Measurements from ENCODE around the gene CFAP74.

DNA sequence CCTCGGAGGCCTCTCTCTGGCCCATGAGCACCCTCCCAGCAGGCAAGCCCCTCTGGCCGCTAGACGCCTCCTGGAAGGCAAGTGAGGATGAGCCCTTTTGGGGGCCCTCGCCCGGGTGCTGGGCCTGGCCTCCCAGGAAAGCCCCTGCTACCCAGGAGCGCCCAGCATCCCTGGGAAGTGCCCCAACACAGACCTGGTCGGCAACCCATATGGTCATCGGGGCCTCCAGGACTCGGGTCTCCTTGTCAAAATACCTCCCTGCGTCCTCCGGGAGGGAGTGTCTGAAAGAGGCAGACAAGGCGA, 63.5 kb downstream of the CFAP74 start:
- TF ChIP-seq, protein P1, sequence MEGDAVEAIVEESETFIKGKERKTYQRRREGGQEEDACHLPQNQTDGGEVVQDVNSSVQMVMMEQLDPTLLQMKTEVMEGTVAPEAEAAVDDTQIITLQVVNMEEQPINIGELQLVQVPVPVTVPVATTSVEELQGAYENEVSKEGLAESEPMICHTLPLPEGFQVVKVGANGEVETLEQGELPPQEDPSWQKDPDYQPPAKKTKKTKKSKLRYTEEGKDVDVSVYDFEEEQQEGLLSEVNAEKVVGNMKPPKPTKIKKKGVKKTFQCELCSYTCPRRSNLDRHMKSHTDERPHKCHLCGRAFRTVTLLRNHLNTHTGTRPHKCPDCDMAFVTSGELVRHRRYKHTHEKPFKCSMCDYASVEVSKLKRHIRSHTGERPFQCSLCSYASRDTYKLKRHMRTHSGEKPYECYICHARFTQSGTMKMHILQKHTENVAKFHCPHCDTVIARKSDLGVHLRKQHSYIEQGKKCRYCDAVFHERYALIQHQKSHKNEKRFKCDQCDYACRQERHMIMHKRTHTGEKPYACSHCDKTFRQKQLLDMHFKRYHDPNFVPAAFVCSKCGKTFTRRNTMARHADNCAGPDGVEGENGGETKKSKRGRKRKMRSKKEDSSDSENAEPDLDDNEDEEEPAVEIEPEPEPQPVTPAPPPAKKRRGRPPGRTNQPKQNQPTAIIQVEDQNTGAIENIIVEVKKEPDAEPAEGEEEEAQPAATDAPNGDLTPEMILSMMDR (IDR thresholded peaks at IDR 0.05) = no peak
- TF ChIP-seq POLR2A (IDR thresholded peaks at IDR 0.05) = no peak

All from Peyer's patch (tissue), 4 donors.